ENCODE measurements around the gene RXRA.

The RXRA gene

GRCh38 chr9:134420281-134420845 is 94.1 kb downstream of the RXRA start:
- in situ Hi-C loops (cut with MboI; ENCODE audit: low sequenced_read_pairs, unreplicated experiment) = no loop called here
- DNase-seq (ENCODE audit: low spot score) = no peak
- TF ChIP-seq, protein P1, sequence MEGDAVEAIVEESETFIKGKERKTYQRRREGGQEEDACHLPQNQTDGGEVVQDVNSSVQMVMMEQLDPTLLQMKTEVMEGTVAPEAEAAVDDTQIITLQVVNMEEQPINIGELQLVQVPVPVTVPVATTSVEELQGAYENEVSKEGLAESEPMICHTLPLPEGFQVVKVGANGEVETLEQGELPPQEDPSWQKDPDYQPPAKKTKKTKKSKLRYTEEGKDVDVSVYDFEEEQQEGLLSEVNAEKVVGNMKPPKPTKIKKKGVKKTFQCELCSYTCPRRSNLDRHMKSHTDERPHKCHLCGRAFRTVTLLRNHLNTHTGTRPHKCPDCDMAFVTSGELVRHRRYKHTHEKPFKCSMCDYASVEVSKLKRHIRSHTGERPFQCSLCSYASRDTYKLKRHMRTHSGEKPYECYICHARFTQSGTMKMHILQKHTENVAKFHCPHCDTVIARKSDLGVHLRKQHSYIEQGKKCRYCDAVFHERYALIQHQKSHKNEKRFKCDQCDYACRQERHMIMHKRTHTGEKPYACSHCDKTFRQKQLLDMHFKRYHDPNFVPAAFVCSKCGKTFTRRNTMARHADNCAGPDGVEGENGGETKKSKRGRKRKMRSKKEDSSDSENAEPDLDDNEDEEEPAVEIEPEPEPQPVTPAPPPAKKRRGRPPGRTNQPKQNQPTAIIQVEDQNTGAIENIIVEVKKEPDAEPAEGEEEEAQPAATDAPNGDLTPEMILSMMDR (IDR thresholded peaks at IDR 0.05; ENCODE audit: borderline replicate concordance, control extremely low read depth, extremely low read depth, insufficient read depth, missing control alignments) = no peak

- no peak for DNase-seq (ENCODE audit: low spot score)
- TF ChIP-seq, protein P1 (IDR thresholded peaks at IDR 0.05; ENCODE audit: borderline replicate concordance, control extremely low read depth, extremely low read depth, insufficient read depth, missing control alignments) = no peak
- in situ Hi-C loops (cut with MboI; ENCODE audit: low sequenced_read_pairs, unreplicated experiment) = no loop called here
Observed at GRCh38 chr9:134420974-134421432, 94.7 kb downstream of the RXRA start.

DNA sequence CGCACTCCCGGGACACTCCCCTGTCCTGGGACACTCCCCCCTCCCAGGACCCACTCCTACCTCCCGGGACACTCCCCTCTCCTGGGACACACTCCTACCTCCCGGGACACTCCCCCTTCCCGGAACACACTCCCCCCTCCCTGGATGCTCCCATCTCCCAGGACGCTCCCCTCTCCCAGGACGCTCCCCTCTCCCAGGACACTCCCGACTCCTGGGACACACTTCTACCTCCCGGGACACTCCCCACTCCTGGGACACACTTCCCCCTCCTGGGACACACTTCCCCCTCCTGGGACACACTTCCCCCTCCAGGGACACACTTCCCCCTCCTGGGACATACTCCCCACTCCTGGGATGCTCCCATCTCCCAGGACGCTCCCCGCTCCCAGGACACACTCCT is 95.6 kb downstream of the RXRA start:
- in situ Hi-C loops (cut with MboI; ENCODE audit: low sequenced_read_pairs, unreplicated experiment) = no loop called here
- TF ChIP-seq, protein P1 (IDR thresholded peaks at IDR 0.05; ENCODE audit: borderline replicate concordance, control extremely low read depth, extremely low read depth, insufficient read depth, missing control alignments) = no peak
- DNase-seq (ENCODE audit: low spot score) = no peak

- TF ChIP-seq, protein P1 (IDR thresholded peaks at IDR 0.05; ENCODE audit: borderline replicate concordance, control extremely low read depth, extremely low read depth, insufficient read depth, missing control alignments) = no peak
- in situ Hi-C loops (cut with MboI; ENCODE audit: low sequenced_read_pairs, unreplicated experiment) = no loop called here
- DNase-seq (ENCODE audit: low spot score) = no peak
Observed at GRCh38 chr9:134422301-134423090, 96.2 kb downstream of the RXRA start.

DNA sequence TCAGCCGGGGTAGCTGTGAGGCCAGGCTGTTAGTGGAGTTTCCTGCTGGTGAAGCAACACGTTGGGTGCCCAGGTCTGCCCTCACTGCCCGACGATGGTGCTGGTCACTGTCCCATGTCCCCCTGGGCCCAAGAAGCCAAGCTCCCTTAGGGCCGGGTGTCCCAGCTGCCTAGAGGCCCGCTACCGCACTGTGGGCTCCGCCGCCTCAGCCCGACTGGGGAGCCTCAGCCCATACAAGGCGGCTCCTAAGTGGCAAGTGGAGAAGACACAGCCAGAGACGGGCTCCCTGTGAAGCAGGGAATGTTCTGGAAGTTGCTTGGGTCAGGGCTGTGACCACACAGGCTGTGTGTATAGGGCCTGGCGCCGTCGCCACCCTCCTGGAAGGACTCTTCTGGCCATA is 96.9 kb downstream of the RXRA start:
- TF ChIP-seq, protein P1 (IDR thresholded peaks at IDR 0.05; ENCODE audit: borderline replicate concordance, control extremely low read depth, extremely low read depth, insufficient read depth, missing control alignments) = no peak
- in situ Hi-C loops (cut with MboI; ENCODE audit: low sequenced_read_pairs, unreplicated experiment) = no loop called here
- no peak for DNase-seq (ENCODE audit: low spot score)

DNA sequence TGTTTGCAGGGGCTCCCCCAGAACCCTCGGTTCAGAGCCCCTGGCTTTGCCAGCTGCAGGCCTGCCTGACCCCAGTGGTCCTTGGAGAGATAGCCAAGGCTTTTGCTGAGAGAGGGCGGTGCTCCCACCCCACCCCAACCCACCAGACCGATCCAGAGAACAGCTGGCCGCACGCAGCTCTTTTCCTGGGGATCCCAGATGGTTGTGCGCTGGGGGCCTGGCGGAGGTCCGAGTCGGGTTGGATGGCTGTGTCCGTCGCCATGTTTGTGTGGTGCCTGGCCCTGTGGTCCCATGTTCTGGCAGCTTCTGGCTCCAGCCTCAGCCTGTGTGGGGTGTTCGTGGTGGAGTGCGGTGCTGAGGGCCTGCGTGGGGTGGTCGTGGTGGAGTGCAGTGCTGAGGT is 97.5 kb downstream of the RXRA start:
- TF ChIP-seq, protein P1 (IDR thresholded peaks at IDR 0.05; ENCODE audit: borderline replicate concordance, control extremely low read depth, extremely low read depth, insufficient read depth, missing control alignments) = no peak
- in situ Hi-C loops (cut with MboI; ENCODE audit: low sequenced_read_pairs, unreplicated experiment) = no loop called here
- no peak for DNase-seq (ENCODE audit: low spot score)
